GM18520 (cell line): ENCODE data around the gene PDZK1.
"Not testable (repeated sequence)": the region's sequence is repeated elsewhere in the genome, so short reads cannot be mapped to it uniquely, and the experiment has no call there.

ENCODE experiments used
- ATAC-seq: cut with Tn5 transposase; IDR thresholded peaks from one replicate; pipeline ENCODE4 v1.9.1; 2021; ENCODE audit not compliant: unreplicated experiment

Gene PDZK1

GRCh38 chr1:145707183-145707867, at the start of gene PDZK1:
TSS of gene PDZK1 (minus strand) at chr1:145707368. CDS start at chr1:145688021, 19,347 bp downstream.
- ATAC-seq = no peak

- no peak for ATAC-seq
Observed at GRCh38 chr1:145751491-145752037, 44.4 kb upstream of the PDZK1 start.

- ATAC-seq = no peak
Observed at GRCh38 chr1:145750426-145750825, 43.3 kb upstream of the PDZK1 start.

- ATAC-seq = no peak
Observed at GRCh38 chr1:145747398-145748247, 40.5 kb upstream of the PDZK1 start.

GRCh38 chr1:145740269-145740668, 33.1 kb upstream of the PDZK1 start:
- ATAC-seq = no peak

- no peak for ATAC-seq
Observed at GRCh38 chr1:145736191-145736590, 29.0 kb upstream of the PDZK1 start.

- ATAC-seq = no peak
Observed at GRCh38 chr1:145730900-145731299, 23.7 kb upstream of the PDZK1 start.

- no peak for ATAC-seq
Observed at GRCh38 chr1:145730467-145730866, 23.3 kb upstream of the PDZK1 start.

GRCh38 chr1:145729666-145730436, 22.7 kb upstream of the PDZK1 start:
- ATAC-seq = no peak

- no peak for ATAC-seq
Observed at GRCh38 chr1:145729196-145729595, 22.0 kb upstream of the PDZK1 start.

- ATAC-seq = not testable (repeated sequence)
Observed at GRCh38 chr1:145726193-145726592, 19.0 kb upstream of the PDZK1 start.

- ATAC-seq = no peak
Observed at GRCh38 chr1:145720878-145721671, 13.9 kb upstream of the PDZK1 start.

- ATAC-seq = no peak
Observed at GRCh38 chr1:145720556-145720877, 13.3 kb upstream of the PDZK1 start.

- ATAC-seq = no peak
Observed at GRCh38 chr1:145719230-145720079, 12.3 kb upstream of the PDZK1 start, which contains the start of gene CD160. TSS of gene CD160 (plus strand) at chr1:145719499. CDS start at chr1:145728328, 8,829 bp downstream.

GRCh38 chr1:145718465-145718864, 11.3 kb upstream of the PDZK1 start:
- ATAC-seq = not testable (repeated sequence)

- no peak for ATAC-seq
Observed at GRCh38 chr1:145717833-145718232, 10.7 kb upstream of the PDZK1 start.

- no peak for ATAC-seq
Observed at GRCh38 chr1:145716641-145717345, 9.6 kb upstream of the PDZK1 start.

GRCh38 chr1:145714524-145715111, 7.5 kb upstream of the PDZK1 start:
- no peak for ATAC-seq
